ENCODE measurements around the gene CAMSAP3. TPM values are rescaled to one million over a fixed set of nuclear protein-coding genes. Genes with fewer than 3 reads are reported as not detected.

Gene CAMSAP3
- total RNA-seq, 1 donor from 2014 or later: 9.3 TPM

GRCh38 chr19:7657131-7657751, 61.6 kb downstream of the CAMSAP3 start:
- TF ChIP-seq, protein P1, sequence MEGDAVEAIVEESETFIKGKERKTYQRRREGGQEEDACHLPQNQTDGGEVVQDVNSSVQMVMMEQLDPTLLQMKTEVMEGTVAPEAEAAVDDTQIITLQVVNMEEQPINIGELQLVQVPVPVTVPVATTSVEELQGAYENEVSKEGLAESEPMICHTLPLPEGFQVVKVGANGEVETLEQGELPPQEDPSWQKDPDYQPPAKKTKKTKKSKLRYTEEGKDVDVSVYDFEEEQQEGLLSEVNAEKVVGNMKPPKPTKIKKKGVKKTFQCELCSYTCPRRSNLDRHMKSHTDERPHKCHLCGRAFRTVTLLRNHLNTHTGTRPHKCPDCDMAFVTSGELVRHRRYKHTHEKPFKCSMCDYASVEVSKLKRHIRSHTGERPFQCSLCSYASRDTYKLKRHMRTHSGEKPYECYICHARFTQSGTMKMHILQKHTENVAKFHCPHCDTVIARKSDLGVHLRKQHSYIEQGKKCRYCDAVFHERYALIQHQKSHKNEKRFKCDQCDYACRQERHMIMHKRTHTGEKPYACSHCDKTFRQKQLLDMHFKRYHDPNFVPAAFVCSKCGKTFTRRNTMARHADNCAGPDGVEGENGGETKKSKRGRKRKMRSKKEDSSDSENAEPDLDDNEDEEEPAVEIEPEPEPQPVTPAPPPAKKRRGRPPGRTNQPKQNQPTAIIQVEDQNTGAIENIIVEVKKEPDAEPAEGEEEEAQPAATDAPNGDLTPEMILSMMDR (IDR thresholded peaks at IDR 0.05; ENCODE audit: unreplicated experiment): no peak
- Mint-ChIP-seq H3K27me3 (ENCODE audit: unreplicated experiment) (peaks cover 7% of the 10 kb centered on the region), H3K4me3 (ENCODE audit: unreplicated experiment) (no peak overlapping the region), H3K4me1 (ENCODE audit: unreplicated experiment) (peaks cover 2% of the 10 kb centered on the region), H3K27ac (ENCODE audit: unreplicated experiment) (no peak overlapping the region), H3K9me3 (ENCODE audit: unreplicated experiment) (no peaks in the 10 kb centered on the region), H3K36me3 (ENCODE audit: low read depth, unreplicated experiment) (no peaks in the 10 kb centered on the region)
- DNase-seq (ENCODE audit: low spot score): no peak

GRCh38 chr19:7658219-7658686, 62.6 kb downstream of the CAMSAP3 start:
- Mint-ChIP-seq H3K36me3 (ENCODE audit: low read depth, unreplicated experiment) (no peaks in the 10 kb centered on the region), H3K4me1 (ENCODE audit: unreplicated experiment) (peaks cover 2% of the 10 kb centered on the region), H3K4me3 (ENCODE audit: unreplicated experiment) (no peak overlapping the region), H3K27ac (ENCODE audit: unreplicated experiment) (no peak overlapping the region), H3K27me3 (ENCODE audit: unreplicated experiment) (peaks cover 7% of the 10 kb centered on the region), H3K9me3 (ENCODE audit: unreplicated experiment) (no peaks in the 10 kb centered on the region)
- DNase-seq (ENCODE audit: low spot score): no peak
- TF ChIP-seq, protein P1 (IDR thresholded peaks at IDR 0.05; ENCODE audit: unreplicated experiment): no peak

GRCh38 chr19:7661744-7662538, 66.3 kb downstream of the CAMSAP3 start:
- no peak overlapping the region for H3K27ac Mint-ChIP-seq (ENCODE audit: unreplicated experiment)
- no peak overlapping the region for H3K4me3 Mint-ChIP-seq (ENCODE audit: unreplicated experiment)
- TF ChIP-seq, protein P1 (IDR thresholded peaks at IDR 0.05; ENCODE audit: unreplicated experiment): no peak
- peaks cover 3% of the 10 kb centered on the region for H3K27me3 Mint-ChIP-seq (ENCODE audit: unreplicated experiment)
- H3K4me1 Mint-ChIP-seq (ENCODE audit: unreplicated experiment): no peaks in the 10 kb centered on the region
- no peaks in the 10 kb centered on the region for H3K36me3 Mint-ChIP-seq (ENCODE audit: low read depth, unreplicated experiment)
- no peaks in the 10 kb centered on the region for H3K9me3 Mint-ChIP-seq (ENCODE audit: unreplicated experiment)
- no peak for DNase-seq (ENCODE audit: low spot score)

DNA sequence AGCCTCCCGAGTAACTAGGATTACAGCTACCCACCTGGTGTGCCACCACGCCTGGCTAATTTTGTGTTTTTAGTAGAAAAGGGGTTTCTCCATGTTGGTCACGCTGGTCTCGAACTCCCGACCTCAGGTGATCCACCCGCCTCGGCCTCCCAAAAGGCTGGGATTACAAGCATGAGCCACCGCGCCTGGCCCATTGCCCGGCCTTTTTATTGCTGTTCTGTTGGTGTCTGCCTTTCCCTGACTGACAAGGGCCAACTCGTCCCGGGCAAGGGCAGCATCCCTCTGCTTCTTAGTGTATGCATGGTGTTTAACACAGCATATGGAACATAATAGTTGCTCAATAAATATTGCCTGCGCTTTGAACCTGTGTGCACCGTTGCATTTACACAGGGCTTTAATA, 67.0 kb downstream of the CAMSAP3 start:
- TF ChIP-seq, protein P1 (IDR thresholded peaks at IDR 0.05; ENCODE audit: unreplicated experiment): no peak
- Mint-ChIP-seq H3K27me3 (ENCODE audit: unreplicated experiment) (peaks cover 3% of the 10 kb centered on the region), H3K4me1 (ENCODE audit: unreplicated experiment) (no peaks in the 10 kb centered on the region), H3K36me3 (ENCODE audit: low read depth, unreplicated experiment) (no peaks in the 10 kb centered on the region), H3K4me3 (ENCODE audit: unreplicated experiment) (no peak overlapping the region), H3K9me3 (ENCODE audit: unreplicated experiment) (no peaks in the 10 kb centered on the region), H3K27ac (ENCODE audit: unreplicated experiment) (no peak overlapping the region)
- DNase-seq (ENCODE audit: low spot score): no peak

GRCh38 chr19:7663706-7664105, 68.0 kb downstream of the CAMSAP3 start:
- Mint-ChIP-seq H3K9me3 (ENCODE audit: unreplicated experiment) (no peaks in the 10 kb centered on the region), H3K27me3 (ENCODE audit: unreplicated experiment) (peaks cover 3% of the 10 kb centered on the region), H3K36me3 (ENCODE audit: low read depth, unreplicated experiment) (no peaks in the 10 kb centered on the region), H3K4me1 (ENCODE audit: unreplicated experiment) (no peaks in the 10 kb centered on the region), H3K27ac (ENCODE audit: unreplicated experiment) (no peak overlapping the region), H3K4me3 (ENCODE audit: unreplicated experiment) (no peak overlapping the region)
- TF ChIP-seq, protein P1 (IDR thresholded peaks at IDR 0.05; ENCODE audit: unreplicated experiment): no peak
- DNase-seq (ENCODE audit: low spot score): no peak

Data from endothelial cell (in vitro differentiated cells).